Epithelial cell of esophagus (primary cell): ENCODE measurements around the gene TDRD9.

ENCODE experiments used
- DNase-seq: peaks from one replicate; pipeline ENCODE4 v3.0.0; 2010; ENCODE audit warnings: low read depth
- H3K4me3 ChIP-seq: 2 replicates; pipeline ENCODE4 v1.5.1; 2011; ENCODE audit warnings: mild to moderate bottlenecking, low read length, control low read depth
- TF ChIP-seq, protein P1 (sequence below): IDR thresholded peaks from 2 replicates; pipeline ENCODE4 v1.5.1; 2011; ENCODE audit warnings: low read depth, mild to moderate bottlenecking, low read length, control low read depth, inconsistent platforms; ENCODE audit not compliant: insufficient read depth; ENCODE audit errors: missing control alignments

The TDRD9 gene

DNA sequence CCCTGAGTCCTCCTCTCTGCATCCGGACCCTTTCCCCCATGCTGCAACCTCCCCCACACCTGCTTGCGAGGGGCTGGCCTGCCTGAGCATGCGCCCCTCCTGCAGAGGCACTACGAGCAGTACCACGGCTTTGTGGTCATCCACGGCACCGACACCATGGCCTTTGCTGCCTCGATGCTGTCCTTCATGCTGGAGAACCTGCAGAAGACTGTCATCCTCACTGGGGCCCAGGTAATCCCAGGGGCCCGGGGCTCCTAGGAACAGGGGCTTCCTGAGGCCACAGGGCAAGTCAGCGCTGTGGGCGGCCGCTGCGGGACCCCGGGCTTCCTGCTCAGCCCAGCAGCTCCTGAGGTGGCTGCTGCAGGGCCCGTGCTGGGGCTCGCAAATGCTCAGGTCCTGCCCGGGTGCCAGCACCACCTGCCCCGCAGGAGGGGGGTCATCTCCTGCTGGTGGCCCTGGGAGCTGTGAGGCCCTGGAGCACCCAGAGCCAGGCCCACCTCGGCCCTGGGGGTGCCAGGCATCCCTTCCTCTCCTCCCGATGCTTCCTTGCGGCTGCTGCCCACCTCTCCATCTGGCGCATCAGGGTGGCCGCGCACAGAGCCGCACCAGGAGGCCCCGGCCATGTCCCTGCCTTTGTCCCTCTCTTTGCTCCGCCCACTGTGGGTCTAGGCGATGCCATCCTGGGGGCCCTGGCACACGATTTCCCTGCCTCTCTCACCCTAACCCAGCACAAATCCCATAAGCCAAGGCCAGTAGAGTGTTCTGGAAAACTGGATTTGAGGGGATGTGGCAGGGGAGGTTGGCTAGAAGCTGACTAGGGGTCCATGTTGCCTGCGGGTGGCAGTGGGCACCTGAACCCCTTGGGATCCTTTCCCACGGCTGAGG is 167.4 kb downstream of the TDRD9 start:
- no peak overlapping the region for H3K4me3 ChIP-seq
- TF ChIP-seq, protein P1, sequence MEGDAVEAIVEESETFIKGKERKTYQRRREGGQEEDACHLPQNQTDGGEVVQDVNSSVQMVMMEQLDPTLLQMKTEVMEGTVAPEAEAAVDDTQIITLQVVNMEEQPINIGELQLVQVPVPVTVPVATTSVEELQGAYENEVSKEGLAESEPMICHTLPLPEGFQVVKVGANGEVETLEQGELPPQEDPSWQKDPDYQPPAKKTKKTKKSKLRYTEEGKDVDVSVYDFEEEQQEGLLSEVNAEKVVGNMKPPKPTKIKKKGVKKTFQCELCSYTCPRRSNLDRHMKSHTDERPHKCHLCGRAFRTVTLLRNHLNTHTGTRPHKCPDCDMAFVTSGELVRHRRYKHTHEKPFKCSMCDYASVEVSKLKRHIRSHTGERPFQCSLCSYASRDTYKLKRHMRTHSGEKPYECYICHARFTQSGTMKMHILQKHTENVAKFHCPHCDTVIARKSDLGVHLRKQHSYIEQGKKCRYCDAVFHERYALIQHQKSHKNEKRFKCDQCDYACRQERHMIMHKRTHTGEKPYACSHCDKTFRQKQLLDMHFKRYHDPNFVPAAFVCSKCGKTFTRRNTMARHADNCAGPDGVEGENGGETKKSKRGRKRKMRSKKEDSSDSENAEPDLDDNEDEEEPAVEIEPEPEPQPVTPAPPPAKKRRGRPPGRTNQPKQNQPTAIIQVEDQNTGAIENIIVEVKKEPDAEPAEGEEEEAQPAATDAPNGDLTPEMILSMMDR: no peak
- no peak for DNase-seq

DNA sequence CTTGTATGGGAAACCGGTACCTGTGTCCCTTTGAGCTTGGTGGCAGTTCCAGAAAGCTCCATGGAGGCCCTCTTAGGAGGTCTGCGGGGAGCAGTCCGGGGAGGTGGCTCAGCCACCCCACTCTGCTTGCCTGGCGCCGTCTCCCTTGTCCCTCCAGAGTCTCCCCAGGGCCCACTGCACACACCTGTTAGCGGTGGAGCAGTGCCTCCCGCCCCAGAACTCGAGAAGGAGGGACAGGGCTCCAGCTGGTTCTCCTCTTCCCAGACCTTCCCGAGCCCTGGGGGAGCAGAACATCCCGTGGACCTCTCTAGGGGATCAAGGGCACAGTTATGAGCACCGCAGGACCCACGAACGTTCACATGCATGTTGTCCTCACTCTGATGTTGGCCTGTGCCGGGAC is 168.1 kb downstream of the TDRD9 start:
- DNase-seq: no peak
- H3K4me3 ChIP-seq: no peak overlapping the region
- TF ChIP-seq, protein P1: no peak

DNA sequence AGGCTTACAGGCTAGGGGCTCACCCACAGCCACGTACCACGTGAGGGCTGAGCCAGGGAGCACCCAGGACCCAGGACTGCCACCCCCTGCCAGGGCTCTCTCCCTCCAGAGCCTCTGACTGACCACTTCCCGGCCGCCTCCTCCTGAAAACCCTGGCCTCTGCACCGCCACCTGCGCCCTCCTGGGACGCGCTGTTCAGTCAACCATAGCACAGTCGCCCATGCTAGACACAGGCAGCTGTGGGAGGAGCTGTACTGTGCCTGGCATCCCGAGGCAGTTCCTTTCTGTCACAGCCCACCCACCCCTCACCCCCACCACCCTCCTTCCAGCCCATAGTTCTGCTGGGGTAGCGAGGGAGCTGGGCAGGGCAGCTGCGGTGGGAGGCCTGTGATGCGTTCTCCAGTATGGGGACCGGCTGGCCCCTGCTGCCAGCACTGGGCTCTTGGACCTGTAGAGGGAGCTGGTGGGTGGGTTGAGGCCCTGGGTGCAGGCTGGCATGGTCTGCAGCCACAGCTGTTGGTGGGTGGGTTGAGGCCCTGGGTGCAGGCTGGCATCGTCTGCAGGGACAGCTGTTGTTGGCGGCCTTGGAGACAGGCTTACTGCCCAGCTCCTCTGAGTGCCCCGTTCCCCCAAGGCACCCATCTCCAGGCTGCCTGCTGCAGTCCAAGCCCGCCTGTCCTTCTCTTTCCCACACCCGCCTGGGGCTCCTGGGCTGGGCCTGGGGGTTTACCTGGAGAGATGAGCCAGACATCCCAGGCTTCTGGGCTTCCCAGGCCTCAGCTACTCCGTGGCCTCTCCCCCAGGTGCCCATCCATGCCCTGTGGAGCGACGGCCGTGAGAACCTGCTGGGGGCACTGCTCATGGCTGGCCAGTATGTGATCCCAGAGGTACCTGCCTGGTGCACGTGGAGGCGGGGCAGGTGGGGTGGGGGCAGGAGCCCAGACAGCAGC is 168.8 kb downstream of the TDRD9 start:
- DNase-seq: no peak
- TF ChIP-seq, protein P1: peak; percentile 23
- no peak overlapping the region for H3K4me3 ChIP-seq

DNA sequence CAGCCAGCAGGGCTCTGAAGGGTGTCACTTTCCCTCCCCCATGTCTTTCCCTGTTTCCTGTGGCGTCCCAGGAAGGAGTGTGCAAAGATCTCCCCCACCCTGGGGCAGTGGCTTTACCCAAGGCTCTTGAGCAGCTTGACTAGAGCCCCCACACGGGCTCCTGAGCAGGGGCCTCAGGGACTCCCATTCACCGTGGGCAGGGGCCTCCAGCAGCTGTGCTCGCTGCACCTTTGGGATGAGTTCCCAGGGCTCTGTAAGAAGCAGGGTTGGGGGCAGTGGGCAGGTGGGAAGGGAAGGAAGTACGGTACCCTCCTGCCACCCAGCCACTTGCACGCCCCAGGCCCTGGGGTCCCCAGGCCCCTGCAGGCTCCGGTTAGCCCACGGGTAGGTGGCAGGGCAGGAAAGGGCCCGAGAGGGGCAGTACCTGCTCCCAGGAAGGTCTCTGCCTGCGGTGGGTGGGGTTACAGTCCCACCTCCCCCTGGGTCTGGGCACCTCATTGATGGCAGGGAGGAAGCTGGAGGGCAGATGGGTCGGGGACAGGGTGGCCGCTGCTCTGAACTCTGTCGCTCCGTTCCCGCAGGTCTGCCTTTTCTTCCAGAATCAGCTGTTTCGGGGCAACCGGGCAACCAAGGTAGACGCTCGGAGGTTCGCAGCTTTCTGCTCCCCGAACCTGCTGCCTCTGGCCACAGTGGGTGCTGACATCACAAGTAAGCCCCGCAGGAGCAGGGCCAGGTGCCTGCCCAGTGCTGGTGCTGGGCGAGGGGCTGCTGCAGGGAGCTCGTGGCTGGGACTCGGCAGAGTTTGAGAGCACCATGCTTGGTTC is 170.2 kb downstream of the TDRD9 start:
- TF ChIP-seq, protein P1: no peak
- H3K4me3 ChIP-seq: no peak overlapping the region
- no peak for DNase-seq

DNA sequence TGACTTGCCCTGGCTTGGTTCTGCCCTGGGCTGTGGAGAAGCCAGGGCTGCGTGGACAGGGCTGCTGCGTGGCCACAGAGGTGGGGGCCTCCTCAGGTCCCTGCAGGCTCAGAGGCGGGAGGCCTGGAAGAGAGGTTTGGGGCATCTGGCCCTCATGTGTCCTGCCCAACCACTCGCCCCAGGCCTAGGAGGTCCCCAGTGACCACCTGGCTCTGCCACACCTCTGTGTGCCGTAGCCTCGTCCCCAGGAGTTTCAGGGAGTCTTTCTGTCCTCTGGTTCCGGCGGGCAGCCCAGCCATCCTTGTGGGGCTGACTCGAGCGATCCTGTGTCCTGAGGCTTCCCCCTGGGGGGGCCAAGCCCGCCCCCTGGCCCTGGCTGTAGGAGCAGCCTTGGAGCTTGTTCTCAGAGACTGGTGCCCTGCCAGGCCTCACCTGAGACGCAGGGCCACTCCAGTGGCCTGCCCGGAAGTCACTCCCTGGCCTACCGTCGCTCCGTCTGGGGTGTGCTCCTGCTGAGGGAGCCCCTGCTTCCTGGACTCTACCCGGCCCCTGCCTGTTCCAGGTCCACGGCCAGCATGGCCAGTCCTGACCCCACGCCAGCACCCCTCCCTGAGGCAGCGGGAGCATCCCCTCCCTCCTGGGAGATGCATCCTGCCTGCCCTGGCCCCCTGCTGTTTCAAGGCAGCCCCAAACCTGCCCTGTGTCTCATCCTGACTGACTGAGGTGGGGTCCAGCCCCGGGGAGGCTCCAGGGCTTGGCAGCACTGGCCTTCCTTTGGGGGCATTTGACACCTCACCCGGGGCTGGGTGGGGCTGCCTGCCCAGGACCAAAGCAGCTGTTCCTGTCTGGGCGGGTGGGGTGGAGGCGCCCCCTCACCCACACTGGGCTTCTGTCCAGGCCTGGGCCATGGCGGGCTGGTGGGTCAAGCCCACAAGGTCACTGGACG is 171.1 kb downstream of the TDRD9 start:
- DNase-seq: no peak
- TF ChIP-seq, protein P1: no peak
- H3K4me3 ChIP-seq: no peak overlapping the region
